ENCODE data around the gene TSPYL2. TPM values are rescaled to one million over a fixed set of nuclear protein-coding genes. Genes with fewer than 3 reads are reported as not detected.

TSPYL2 gene
- total RNA-seq, 6 donors from 2014 or later = 33.4 to 162 (median 46.6) TPM

DNA sequence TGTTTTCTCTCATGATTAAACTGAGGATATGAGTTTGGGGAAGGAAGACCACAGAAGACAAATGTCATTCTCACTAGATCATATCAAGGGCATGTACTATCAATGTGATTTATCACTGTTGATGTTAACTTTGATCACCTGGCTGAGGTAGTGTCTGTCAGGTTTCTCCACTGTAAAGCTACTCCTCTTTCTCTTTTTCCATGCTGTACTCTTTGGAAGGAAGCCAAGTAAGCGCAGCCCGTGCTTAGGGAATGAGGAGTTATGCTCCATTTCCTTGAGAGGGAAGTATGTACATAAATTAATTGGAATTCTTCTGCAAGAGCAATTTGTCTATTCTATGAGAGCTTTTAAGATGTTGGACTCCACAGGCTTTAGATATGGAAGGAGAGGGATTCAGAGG, 7.8 kb downstream of the TSPYL2 start:
- H3K36me3 ChIP-seq = peaks cover 0 to 5% (median 0%) of the 10 kb centered on the region in 4 donors
- ATAC-seq (ENCODE audit: low FRiP score in 2 of 2) (no peak), DNase-seq (no peak)
- 59 to 66% methylated on average over 2 of the region's 2 CpGs for WGBS, 2 donors
- TF ChIP-seq POLR2AphosphoS5 (IDR thresholded peaks at IDR 0.05) (no peak), POLR2A (IDR thresholded peaks at IDR 0.05) (no peak), CTCF (IDR thresholded peaks at IDR 0.05) (no peak), EP300 (IDR thresholded peaks at IDR 0.05) (no peak)
- peaks cover 0 to 18% (median 6%) of the 10 kb centered on the region in 4 donors for H3K4me1 ChIP-seq
- H3K27ac ChIP-seq = no peak overlapping the region
- no peak overlapping the region for H3K4me3 ChIP-seq
- no peaks in the 10 kb centered on the region for H3K9me3 ChIP-seq
- H3K27me3 ChIP-seq = no peaks in the 10 kb centered on the region

- ATAC-seq (ENCODE audit: low FRiP score in 2 of 2) = peak in 1 of 2 donors; percentile 4
Measured at GRCh38 chrX:53091354-53091753, 9.2 kb downstream of the TSPYL2 start.

GRCh38 chrX:53093177-53093655, 11.0 kb downstream of the TSPYL2 start:
- TF ChIP-seq POLR2A (IDR thresholded peaks at IDR 0.05) (no peak), CTCF (IDR thresholded peaks at IDR 0.05) (peak; percentile 20 to 67 (median 51))
- 0 to 26% methylated on average over 2 to 16 of the region's 16 CpGs for WGBS, 2 donors
- Histone ChIP-seq H3K27ac (peak overlapping the region; percentile 86 to 89 (median 87)), H3K36me3 (no peaks in the 10 kb centered on the region), H3K9me3 (no peaks in the 10 kb centered on the region), H3K4me3 (peak overlapping the region in 3 of 4 donors; percentile 56 to 84 (median 72)), H3K27me3 (no peaks in the 10 kb centered on the region), H3K4me1 (peaks cover 0 to 9% (median 0%) of the 10 kb centered on the region in 4 donors)
- ATAC-seq (ENCODE audit: low FRiP score in 2 of 2) (peak; percentile 89 to 93), DNase-seq (peak; percentile 89 to 93)

More at GRCh38 chrX:53091354-53091753, 9.2 kb downstream of the TSPYL2 start:
- H3K27ac ChIP-seq = peak overlapping the region in 2 of 4 donors; percentile 32 to 56
- no peaks in the 10 kb centered on the region for H3K36me3 ChIP-seq
- H3K27me3 ChIP-seq = no peaks in the 10 kb centered on the region
- 36 to 100% methylated on average over 2 of the region's 2 CpGs for WGBS, 2 donors
- H3K4me1 ChIP-seq = peaks cover 0 to 19% (median 6%) of the 10 kb centered on the region in 4 donors
- H3K4me3 ChIP-seq = no peak overlapping the region
- DNase-seq = peak in 1 of 2 donors; percentile 42
- TF ChIP-seq POLR2A (IDR thresholded peaks at IDR 0.05) (no peak), POLR2AphosphoS5 (IDR thresholded peaks at IDR 0.05) (no peak), EP300 (IDR thresholded peaks at IDR 0.05) (peak in 1 of 4 donors; percentile 19)
- no peaks in the 10 kb centered on the region for H3K9me3 ChIP-seq

DNA sequence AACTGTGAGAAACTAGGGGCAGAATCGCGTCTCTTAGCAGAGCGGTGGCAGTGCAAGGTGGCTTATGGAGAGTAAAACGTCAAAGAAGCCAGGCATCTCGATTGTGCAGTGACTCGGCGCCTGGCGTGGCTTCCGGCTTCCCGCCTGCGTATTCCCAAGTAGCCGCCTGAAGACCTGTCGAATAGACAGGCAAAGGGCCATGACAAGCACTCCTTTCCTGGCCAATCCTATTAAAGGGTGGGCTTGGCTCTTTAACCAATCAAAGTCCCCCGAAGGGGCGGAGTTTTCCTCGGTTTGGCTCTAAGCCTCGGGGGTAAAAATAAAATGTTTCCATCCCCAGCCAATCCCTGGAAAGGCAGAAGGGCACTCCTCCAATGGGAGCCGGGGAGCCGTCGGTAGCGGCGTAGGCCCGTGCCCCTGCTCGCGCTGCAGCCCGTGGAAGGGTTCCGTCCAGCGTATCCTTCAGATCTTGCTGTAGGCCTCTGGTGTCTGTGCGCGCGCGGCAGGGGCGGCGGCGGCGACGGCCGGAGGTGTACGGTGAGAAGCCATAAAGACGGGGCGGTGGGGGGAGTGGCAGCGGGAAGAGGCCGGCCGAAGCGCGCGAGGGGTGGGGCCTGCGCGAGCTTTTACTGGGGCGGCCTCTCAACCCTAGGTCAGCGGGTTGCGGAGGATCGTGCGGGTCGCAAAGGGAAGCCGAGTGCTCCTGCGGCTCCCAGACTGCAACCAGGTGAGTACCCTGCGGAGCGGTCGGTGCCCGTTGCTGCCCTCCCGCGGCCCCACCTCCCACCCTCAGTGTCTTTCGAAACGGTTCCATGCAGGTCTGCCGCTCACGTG, 11.8 kb downstream of the TSPYL2 start, which contains the start of gene KANTR:
Gene KANTR (plus strand): TSS at position 395 of the 834 bp plus-strand sequence. CDS start 30,131 bp downstream, outside the sequence.
- peak; percentile 93 to 94 for ATAC-seq (ENCODE audit: low FRiP score in 2 of 2)
- H3K4me1 ChIP-seq = peaks cover 0 to 4% (median 0%) of the 10 kb centered on the region in 4 donors
- no peaks in the 10 kb centered on the region for H3K27me3 ChIP-seq
- peak within 1 kb of the TSS; percentile 86 to 89 (median 87) for H3K27ac ChIP-seq
- TF ChIP-seq CTCF (IDR thresholded peaks at IDR 0.05) (no peak), EP300 (IDR thresholded peaks at IDR 0.05) (no peak), POLR2A (IDR thresholded peaks at IDR 0.05) (peak in 3 of 4 donors; percentile 50 to 68 (median 64)), POLR2AphosphoS5 (IDR thresholded peaks at IDR 0.05) (peak; percentile 61 to 79)
- WGBS, 2 donors = 0 to 36% methylated on average over 5 to 67 of the region's 67 CpGs
- H3K9me3 ChIP-seq = no peaks in the 10 kb centered on the region
- DNase-seq = peak; percentile 88 to 94
- peak within 1 kb of the TSS; percentile 56 to 84 (median 65) for H3K4me3 ChIP-seq
- no peaks in the 10 kb centered on the region for H3K36me3 ChIP-seq

- no peak for TF ChIP-seq POLR2A (IDR thresholded peaks at IDR 0.05)
- no peak for TF ChIP-seq EP300 (IDR thresholded peaks at IDR 0.05)
- no peak for TF ChIP-seq POLR2AphosphoS5 (IDR thresholded peaks at IDR 0.05)
- no peak for TF ChIP-seq CTCF (IDR thresholded peaks at IDR 0.05)
- ATAC-seq (ENCODE audit: low FRiP score in 2 of 2) = no peak
- WGBS, 2 donors = 0 to 18% methylated on average over 2 to 5 of the region's 5 CpGs
Measured at GRCh38 chrX:53094582-53094905, 12.4 kb downstream of the TSPYL2 start.

More at GRCh38 chrX:53094582-53094905, 12.4 kb downstream of the TSPYL2 start:
- Histone ChIP-seq H3K4me3 (peak overlapping the region; percentile 56 to 84 (median 65)), H3K27ac (peak overlapping the region; percentile 86 to 89 (median 87)), H3K9me3 (no peaks in the 10 kb centered on the region), H3K27me3 (no peaks in the 10 kb centered on the region), H3K36me3 (no peaks in the 10 kb centered on the region), H3K4me1 (peaks cover 0 to 4% (median 0%) of the 10 kb centered on the region in 4 donors)
- DNase-seq = no peak

Data from upper lobe of left lung (tissue), 6 donors.